Loucy (cell line): ENCODE results near the gene HES2.

Experiments used
- CTCF ChIP-seq: fragments of 200-600 bp; sonication (generic); conservative IDR thresholded peaks from 2 replicates; pipeline ENCODE4 v1.5.1; 2014; ENCODE audit warnings: mild to moderate bottlenecking, antibody characterized with exemption, low read length
- EZH2phosphoT487 ChIP-seq: fragments of 200-600 bp; IDR thresholded peaks from 2 replicates; pipeline ENCODE4 v1.6.1; 2018; ENCODE audit warnings: antibody characterized with exemption, mild to moderate bottlenecking, moderate library complexity, borderline replicate concordance

- no peak for TF ChIP-seq CTCF
- no peak for TF ChIP-seq EZH2phosphoT487
Measured at GRCh38 chr1:6459850-6460265, 40.1 kb upstream of the HES2 start.
